ENCODE data around the gene CTNNA3. TPM values are rescaled to one million over a fixed set of nuclear protein-coding genes. Genes with fewer than 3 reads are reported as not detected.

The CTNNA3 gene
- total RNA-seq, 2 donors from 2014 or later: 3.2 to 7.2 TPM

- Histone ChIP-seq H3K9ac (ENCODE audit: extremely low read depth, low read length, poor library complexity, severe bottlenecking) (no peak overlapping the region), H3K4me3 (ENCODE audit: low read length) (no peak overlapping the region), H3K4me1 (ENCODE audit: control insufficient read depth, insufficient read depth, low read length) (no peaks in the 10 kb centered on the region), H3K27ac (ENCODE audit: low read depth, low read length) (no peak overlapping the region), H3K9me3 (ENCODE audit: control insufficient read depth, low read length) (no peaks in the 10 kb centered on the region), H3K36me3 (ENCODE audit: control insufficient read depth, insufficient read depth, low read length) (no peaks in the 10 kb centered on the region), H3K27me3 (ENCODE audit: control insufficient read depth, insufficient read depth, low read length, poor library complexity, severe bottlenecking) (no peaks in the 10 kb centered on the region)
- no peaks in the 10 kb centered on the region for H3K9me3 Mint-ChIP-seq
- H3K36me3 Mint-ChIP-seq (ENCODE audit: low read depth): no peaks in the 10 kb centered on the region
- no peak overlapping the region for H3K27ac Mint-ChIP-seq
- no peak for TF ChIP-seq CTCF (conservative IDR thresholded peaks at IDR 0.05)
- H3K4me3 Mint-ChIP-seq: no peak overlapping the region
- WGBS, 2 experiments (ENCODE audit: insufficient coverage in 1 of 2, insufficient read length in 1 of 2): 90 to 92% methylated on average over 3 to 7 of the region's 7 CpGs
- H3K27me3 Mint-ChIP-seq (ENCODE audit: insufficient read depth): no peaks in the 10 kb centered on the region
- no peak for DNase-seq
- peaks cover 7% of the 10 kb centered on the region for H3K4me1 Mint-ChIP-seq
These were observed 907.6 kb downstream of the CTNNA3 start for GRCh38 chr10:66788178-66788987.

DNA sequence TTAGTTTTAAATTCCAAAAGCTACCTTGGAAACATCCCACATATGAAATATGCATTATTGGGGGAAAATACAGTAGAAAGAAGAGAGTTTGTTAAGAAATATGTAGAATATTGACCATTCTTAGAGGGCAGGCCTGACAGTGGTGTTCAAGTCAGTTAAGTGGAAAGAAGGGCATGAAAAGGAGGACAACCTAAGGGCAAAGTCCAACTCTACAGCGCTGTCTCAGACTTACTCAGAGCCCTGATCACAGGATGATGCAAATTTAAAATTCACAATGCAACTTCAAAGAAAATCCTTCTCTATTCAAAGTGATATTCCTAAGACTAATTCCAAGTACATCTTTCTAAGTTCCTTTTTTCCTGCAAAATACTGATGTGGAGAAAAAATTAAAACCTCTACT, 909.3 kb downstream of the CTNNA3 start:
- H3K27me3 Mint-ChIP-seq (ENCODE audit: insufficient read depth): no peaks in the 10 kb centered on the region
- no peaks in the 10 kb centered on the region for H3K36me3 Mint-ChIP-seq (ENCODE audit: low read depth)
- H3K4me3 ChIP-seq (ENCODE audit: low read length): no peak overlapping the region
- no peak overlapping the region for H3K4me3 Mint-ChIP-seq
- H3K27me3 ChIP-seq (ENCODE audit: control insufficient read depth, insufficient read depth, low read length, poor library complexity, severe bottlenecking): no peaks in the 10 kb centered on the region
- no peaks in the 10 kb centered on the region for H3K9me3 Mint-ChIP-seq
- H3K9ac ChIP-seq (ENCODE audit: extremely low read depth, low read length, poor library complexity, severe bottlenecking): no peak overlapping the region
- H3K9me3 ChIP-seq (ENCODE audit: control insufficient read depth, low read length): no peaks in the 10 kb centered on the region
- no peak overlapping the region for H3K27ac Mint-ChIP-seq
- peaks cover 7% of the 10 kb centered on the region for H3K4me1 Mint-ChIP-seq
- no peaks in the 10 kb centered on the region for H3K4me1 ChIP-seq (ENCODE audit: control insufficient read depth, insufficient read depth, low read length)
- 96 to 100% methylated on average over 1 of the region's 1 CpG for WGBS, 2 experiments (ENCODE audit: insufficient coverage in 1 of 2, insufficient read length in 1 of 2)
- TF ChIP-seq CTCF (conservative IDR thresholded peaks at IDR 0.05): no peak
- H3K27ac ChIP-seq (ENCODE audit: low read depth, low read length): no peak overlapping the region
- no peaks in the 10 kb centered on the region for H3K36me3 ChIP-seq (ENCODE audit: control insufficient read depth, insufficient read depth, low read length)
- DNase-seq: no peak

DNA sequence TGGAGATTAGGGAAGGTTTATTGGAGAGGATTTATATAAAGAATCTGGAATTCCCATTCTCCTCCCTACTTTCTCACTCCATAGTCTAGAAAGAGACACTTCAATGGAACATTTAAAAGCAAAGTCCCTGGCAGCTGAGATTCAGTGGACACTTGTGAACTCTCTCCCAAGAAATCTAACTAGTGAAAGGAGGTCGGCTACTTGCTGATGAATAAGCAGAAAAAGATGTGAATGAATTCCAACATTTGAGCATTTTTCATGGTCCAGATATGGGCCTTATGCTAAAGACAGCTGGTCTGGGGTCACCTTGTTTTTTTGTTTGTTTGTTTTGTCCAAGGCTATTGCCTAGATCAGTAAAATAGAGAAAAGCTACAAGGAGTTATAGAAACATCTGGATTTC, 911.2 kb downstream of the CTNNA3 start:
- H3K27ac ChIP-seq (ENCODE audit: low read depth, low read length): no peak overlapping the region
- Mint-ChIP-seq H3K4me3 (no peak overlapping the region), H3K27me3 (ENCODE audit: insufficient read depth) (no peaks in the 10 kb centered on the region), H3K4me1 (no peaks in the 10 kb centered on the region), H3K27ac (no peak overlapping the region), H3K36me3 (ENCODE audit: low read depth) (no peaks in the 10 kb centered on the region), H3K9me3 (no peaks in the 10 kb centered on the region)
- no peaks in the 10 kb centered on the region for H3K9me3 ChIP-seq (ENCODE audit: control insufficient read depth, low read length)
- no peaks in the 10 kb centered on the region for H3K4me1 ChIP-seq (ENCODE audit: control insufficient read depth, insufficient read depth, low read length)
- TF ChIP-seq CTCF (conservative IDR thresholded peaks at IDR 0.05): no peak
- WGBS, 2 experiments (ENCODE audit: insufficient coverage in 1 of 2, insufficient read length in 1 of 2): 89% methylated on average over 1 of the region's 1 CpG; no CpG with 5 or more reads in 1 of the 2 experiments
- H3K9ac ChIP-seq (ENCODE audit: extremely low read depth, low read length, poor library complexity, severe bottlenecking): no peak overlapping the region
- DNase-seq: no peak
- no peaks in the 10 kb centered on the region for H3K27me3 ChIP-seq (ENCODE audit: control insufficient read depth, insufficient read depth, low read length, poor library complexity, severe bottlenecking)
- no peaks in the 10 kb centered on the region for H3K36me3 ChIP-seq (ENCODE audit: control insufficient read depth, insufficient read depth, low read length)
- H3K4me3 ChIP-seq (ENCODE audit: low read length): no peak overlapping the region
